ENCODE data around the gene RER1. TPM values are rescaled to one million over a fixed set of nuclear protein-coding genes. Genes with fewer than 3 reads are reported as not detected.

RER1 gene
- total RNA-seq, 2 donors from 2014 or later, result 114 TPM

- DNase-seq, result no peak
- H3K27ac Mint-ChIP-seq, result peak overlapping the region; percentile 23
These were observed 43.7 kb upstream of the RER1 start for GRCh38 chr1:2347896-2348295.

GRCh38 chr1:2348346-2349325, 43.0 kb upstream of the RER1 start:
- no peak for TF ChIP-seq CTCF (conservative IDR thresholded peaks at IDR 0.05)
- H3K9me3 ChIP-seq (ENCODE audit: control insufficient read depth, low read length), result no peaks in the 10 kb centered on the region
- DNase-seq, result no peak
- 94 to 95% methylated on average over 48 to 59 of the region's 59 CpGs for WGBS, 2 experiments (ENCODE audit: insufficient coverage in 1 of 2, insufficient read length in 1 of 2)
- Mint-ChIP-seq H3K27ac (peak overlapping the region; percentile 23), H3K36me3 (ENCODE audit: low read depth) (no peaks in the 10 kb centered on the region), H3K27me3 (ENCODE audit: insufficient read depth) (no peaks in the 10 kb centered on the region), H3K4me1 (no peaks in the 10 kb centered on the region), H3K4me3 (no peak overlapping the region), H3K9me3 (no peaks in the 10 kb centered on the region)
- no peaks in the 10 kb centered on the region for H3K4me1 ChIP-seq (ENCODE audit: control insufficient read depth, insufficient read depth, low read length)
- no peak overlapping the region for H3K4me3 ChIP-seq (ENCODE audit: low read length)
- H3K36me3 ChIP-seq (ENCODE audit: control insufficient read depth, insufficient read depth, low read length), result no peaks in the 10 kb centered on the region
- H3K9ac ChIP-seq (ENCODE audit: extremely low read depth, low read length, poor library complexity, severe bottlenecking), result no peak overlapping the region
- H3K27ac ChIP-seq (ENCODE audit: low read depth, low read length), result no peak overlapping the region
- H3K27me3 ChIP-seq (ENCODE audit: control insufficient read depth, insufficient read depth, low read length, poor library complexity, severe bottlenecking), result no peaks in the 10 kb centered on the region

More at GRCh38 chr1:2347896-2348295, 43.7 kb upstream of the RER1 start:
- H3K27me3 Mint-ChIP-seq (ENCODE audit: insufficient read depth), result no peaks in the 10 kb centered on the region
- H3K4me1 ChIP-seq (ENCODE audit: control insufficient read depth, insufficient read depth, low read length), result no peaks in the 10 kb centered on the region
- H3K36me3 ChIP-seq (ENCODE audit: control insufficient read depth, insufficient read depth, low read length), result no peaks in the 10 kb centered on the region
- no peaks in the 10 kb centered on the region for H3K9me3 ChIP-seq (ENCODE audit: control insufficient read depth, low read length)
- no peaks in the 10 kb centered on the region for H3K27me3 ChIP-seq (ENCODE audit: control insufficient read depth, insufficient read depth, low read length, poor library complexity, severe bottlenecking)
- no peak overlapping the region for H3K27ac ChIP-seq (ENCODE audit: low read depth, low read length)
- WGBS, 2 experiments (ENCODE audit: insufficient coverage in 1 of 2, insufficient read length in 1 of 2), result 90 to 94% methylated on average over 21 to 23 of the region's 23 CpGs
- no peaks in the 10 kb centered on the region for H3K36me3 Mint-ChIP-seq (ENCODE audit: low read depth)
- no peaks in the 10 kb centered on the region for H3K4me1 Mint-ChIP-seq
- no peaks in the 10 kb centered on the region for H3K9me3 Mint-ChIP-seq
- H3K4me3 Mint-ChIP-seq, result no peak overlapping the region
- no peak overlapping the region for H3K4me3 ChIP-seq (ENCODE audit: low read length)
- H3K9ac ChIP-seq (ENCODE audit: extremely low read depth, low read length, poor library complexity, severe bottlenecking), result no peak overlapping the region
- TF ChIP-seq CTCF (conservative IDR thresholded peaks at IDR 0.05), result peak; percentile 27

- Mint-ChIP-seq H3K4me3 (no peak overlapping the region), H3K36me3 (ENCODE audit: low read depth) (no peaks in the 10 kb centered on the region), H3K9me3 (no peaks in the 10 kb centered on the region), H3K27me3 (ENCODE audit: insufficient read depth) (no peaks in the 10 kb centered on the region), H3K27ac (no peak overlapping the region), H3K4me1 (no peaks in the 10 kb centered on the region)
- Histone ChIP-seq H3K9me3 (ENCODE audit: control insufficient read depth, low read length) (no peaks in the 10 kb centered on the region), H3K4me1 (ENCODE audit: control insufficient read depth, insufficient read depth, low read length) (no peaks in the 10 kb centered on the region), H3K27ac (ENCODE audit: low read depth, low read length) (no peak overlapping the region), H3K27me3 (ENCODE audit: control insufficient read depth, insufficient read depth, low read length, poor library complexity, severe bottlenecking) (no peaks in the 10 kb centered on the region), H3K9ac (ENCODE audit: extremely low read depth, low read length, poor library complexity, severe bottlenecking) (no peak overlapping the region), H3K4me3 (ENCODE audit: low read length) (no peak overlapping the region), H3K36me3 (ENCODE audit: control insufficient read depth, insufficient read depth, low read length) (no peaks in the 10 kb centered on the region)
- TF ChIP-seq CTCF (conservative IDR thresholded peaks at IDR 0.05), result no peak
- WGBS, 2 experiments (ENCODE audit: insufficient coverage in 1 of 2, insufficient read length in 1 of 2), result 84 to 93% methylated on average over 4 to 9 of the region's 9 CpGs
- DNase-seq, result no peak
These were observed 41.8 kb upstream of the RER1 start for GRCh38 chr1:2349806-2350205.
